Esophagus mucosa (tissue), 1 donor: ENCODE measurements around the gene HOXC6. TPM values are rescaled to one million over a fixed set of nuclear protein-coding genes. Genes with fewer than 3 reads are reported as not detected.

Source experiments
- ATAC-seq: fragments of 200-7000 bp; cut with Tn5 transposase; one replicate; pipeline ENCODE4 v1.9.1; 2020
- total RNA-seq: library from RNA; stranded (reverse); gene quantifications from one replicate; pipeline ENCODE4 v1.2.4, GENCODE V29; 2023
- donor health status: DM: yes; HTN: yes; CAD: no.

The HOXC6 gene
- total RNA-seq, 1 donor from 2014 or later, result 1.6 TPM

DNA sequence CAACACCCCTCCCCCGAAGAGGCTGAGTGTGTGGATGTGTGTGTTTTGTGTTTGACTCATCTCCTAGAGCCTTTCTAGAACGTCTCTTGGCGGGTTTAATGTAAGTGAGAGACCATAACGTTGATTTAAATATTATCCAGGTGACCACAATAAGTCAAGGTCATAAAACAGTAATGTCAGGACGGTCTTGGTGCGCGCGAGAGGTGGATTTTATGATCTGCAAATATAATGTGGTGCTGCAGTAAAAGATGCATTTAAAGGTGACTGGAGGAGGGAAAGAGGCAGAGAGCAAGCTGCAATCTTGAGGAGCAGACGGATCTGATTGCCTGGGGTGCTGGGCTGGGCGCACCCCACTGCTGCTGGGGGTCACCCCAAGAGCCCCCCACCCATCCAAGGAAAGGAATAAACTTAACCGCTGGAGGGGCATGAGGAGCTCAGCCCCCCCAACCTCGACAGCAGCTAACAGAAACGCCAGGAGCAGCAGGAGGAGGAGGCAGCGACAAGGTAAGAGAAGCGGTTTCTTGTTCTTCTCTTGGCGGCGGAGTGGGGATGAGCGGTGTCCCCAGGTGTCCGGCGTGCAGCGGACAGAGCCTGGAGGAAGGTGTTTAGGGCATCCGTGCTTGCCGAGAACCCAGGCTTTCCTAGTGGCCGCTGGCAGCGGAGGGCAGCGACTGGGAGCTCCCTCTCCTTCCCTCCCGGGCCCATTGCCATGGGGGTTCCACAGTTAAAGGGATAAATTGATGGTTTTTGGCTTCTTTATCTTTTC is 37.7 kb upstream of the HOXC6 start:
- no peak for ATAC-seq

DNA sequence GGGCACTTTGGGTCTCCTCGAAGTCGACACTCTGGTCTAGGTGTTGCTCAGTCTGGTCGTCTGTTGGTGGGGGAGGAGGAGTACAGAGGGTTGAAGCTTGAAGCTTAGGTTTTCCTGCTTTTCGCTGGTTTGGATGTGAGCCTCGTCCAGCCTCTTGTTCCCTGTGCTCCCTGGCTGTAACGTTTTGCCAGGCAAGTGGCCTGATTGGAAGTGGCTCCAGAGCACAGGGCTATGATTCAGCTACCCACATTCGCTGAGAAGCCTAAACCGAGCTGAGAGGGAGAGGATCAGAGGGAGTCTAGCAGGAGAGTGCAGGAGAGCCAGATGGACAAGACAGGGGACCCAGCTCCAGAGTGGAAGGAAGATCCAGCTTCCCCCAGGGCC is 37.2 kb upstream of the HOXC6 start:
- ATAC-seq, result no peak

DNA sequence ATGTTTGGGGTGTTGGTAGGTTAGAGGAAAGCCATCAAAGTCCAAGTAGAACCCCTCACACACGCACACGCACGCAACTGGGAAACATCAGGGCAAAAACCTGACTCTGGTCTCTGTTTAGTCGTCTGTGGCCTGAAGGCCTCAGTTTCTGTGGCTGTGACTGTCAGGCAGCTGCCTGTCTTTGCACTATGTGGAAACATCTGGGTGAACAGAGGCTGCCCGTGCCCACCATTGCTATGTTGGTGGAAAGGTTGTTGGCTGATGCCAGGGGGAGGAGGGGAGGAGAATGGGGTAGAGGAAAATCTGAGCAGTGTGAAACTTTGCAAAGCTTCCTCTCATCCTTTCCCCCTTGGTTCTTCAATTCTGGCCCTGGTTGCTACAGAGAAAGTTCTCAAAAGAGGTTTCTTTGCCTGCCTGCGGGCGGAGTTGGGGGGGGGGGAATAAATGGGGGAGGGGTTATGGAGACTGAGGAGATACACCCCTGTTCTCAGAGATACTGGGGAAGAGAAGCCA is 35.8 kb upstream of the HOXC6 start:
- ATAC-seq, result no peak

DNA sequence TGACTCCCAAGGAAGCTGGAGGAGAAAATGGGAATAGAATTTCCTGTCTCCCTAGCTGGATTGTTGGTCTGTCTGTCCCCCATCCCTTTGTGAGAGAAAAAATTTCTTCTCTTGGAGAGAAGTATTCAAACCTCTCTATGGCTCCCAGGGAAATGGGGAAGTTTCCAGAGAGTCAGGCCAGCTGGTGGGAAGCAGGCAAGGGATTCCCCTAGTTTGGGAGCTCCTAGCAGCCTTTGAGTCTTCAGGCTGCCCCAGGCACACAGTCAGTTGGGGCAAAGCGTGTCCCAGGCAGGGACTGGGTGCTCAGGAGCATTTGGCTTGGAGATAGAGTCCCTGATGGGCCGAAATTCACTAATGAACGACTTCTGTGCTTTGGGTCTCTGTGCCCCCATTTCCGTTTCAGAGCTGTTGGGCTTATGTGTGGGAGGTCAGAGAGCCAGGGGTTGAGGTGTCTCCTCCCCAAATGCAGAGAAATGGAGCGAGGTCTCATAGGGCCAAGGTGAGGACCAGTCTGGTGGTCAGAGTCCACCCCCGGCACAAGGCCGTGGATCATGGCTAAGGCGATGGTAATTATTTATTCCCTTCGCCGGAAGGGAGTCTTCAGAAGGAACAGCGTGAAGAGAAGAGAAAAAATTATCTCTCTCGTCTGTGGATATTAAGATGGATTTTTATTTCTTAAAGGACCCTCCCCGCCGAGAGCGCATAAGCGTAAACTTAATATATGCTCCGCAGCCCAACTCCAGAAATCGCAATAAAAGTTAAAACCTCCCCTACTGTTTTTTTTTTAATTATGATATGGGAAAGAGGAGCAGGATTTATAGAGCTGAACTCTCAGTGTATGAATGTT is 34.9 kb upstream of the HOXC6 start:
- no peak for ATAC-seq

DNA sequence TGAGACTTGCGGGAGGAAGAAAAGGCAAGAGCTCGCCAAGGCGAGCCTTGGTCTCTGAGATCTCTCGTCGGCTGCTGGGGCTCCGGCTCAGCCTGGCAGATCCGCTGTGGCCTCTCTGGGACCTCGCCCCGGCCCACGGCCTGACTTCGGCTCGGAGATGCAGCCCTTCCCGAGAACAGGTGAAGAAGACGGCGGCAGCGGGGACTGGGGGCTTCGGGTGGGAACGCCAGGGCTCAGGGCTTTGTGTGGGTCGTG is 34.3 kb upstream of the HOXC6 start:
- ATAC-seq, result peak; percentile 2

DNA sequence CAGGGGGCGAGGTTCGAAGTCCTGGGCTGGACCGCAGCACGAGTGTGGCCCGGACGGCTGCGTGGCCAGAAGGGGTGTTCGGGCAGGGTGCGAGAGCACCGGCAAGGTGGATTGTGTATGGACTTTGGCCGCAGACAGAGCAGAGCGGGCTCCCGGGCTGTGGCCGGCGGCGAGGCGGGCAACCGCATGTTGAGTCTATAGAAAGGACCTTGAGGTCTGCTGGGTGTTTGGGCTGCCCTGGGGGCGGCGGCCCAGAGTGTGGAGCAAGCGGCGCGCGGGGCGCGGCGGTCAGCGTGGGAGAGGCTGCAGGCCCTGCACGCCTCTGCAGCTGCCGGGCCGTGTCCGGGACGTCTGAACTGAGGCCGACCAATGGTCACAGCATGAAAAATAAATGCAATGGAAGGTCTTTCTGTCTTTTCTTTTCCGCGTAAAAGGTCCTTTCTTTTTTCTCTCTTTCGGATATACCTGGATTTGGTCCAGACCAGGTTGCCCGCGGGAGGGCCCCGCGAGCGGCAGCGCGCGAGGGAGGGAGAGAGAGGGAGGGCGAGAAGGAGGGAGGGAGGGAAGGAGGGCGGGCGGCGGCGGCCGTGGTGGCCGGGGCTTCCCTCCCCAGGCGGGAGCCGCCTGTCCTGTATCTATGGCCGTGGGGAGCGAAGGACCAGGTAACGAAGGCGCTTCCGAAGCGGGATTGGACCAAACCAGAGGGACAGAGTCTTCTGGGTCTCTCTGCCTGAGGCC is 33.8 kb upstream of the HOXC6 start:
- peak; percentile 17 for ATAC-seq

DNA sequence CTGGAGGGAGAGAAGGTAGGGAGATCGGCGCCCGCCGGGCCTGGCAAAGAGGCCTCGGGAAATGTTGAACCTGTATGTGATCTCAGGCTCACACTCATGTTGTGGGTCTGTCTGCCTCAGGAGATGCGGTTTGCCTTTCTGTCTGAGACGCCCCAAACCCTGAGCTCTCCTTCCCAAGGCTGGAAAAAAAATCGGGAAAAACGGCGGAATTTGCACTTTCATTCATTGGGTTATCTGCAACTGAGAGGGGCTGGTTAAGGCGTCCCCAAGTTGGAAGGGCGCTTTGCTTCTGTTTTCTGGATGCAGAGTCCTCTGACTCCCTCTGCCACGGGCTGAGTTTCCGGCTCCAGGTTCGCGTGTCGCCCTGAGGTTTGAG is 33.2 kb upstream of the HOXC6 start:
- peak; percentile 11 for ATAC-seq

DNA sequence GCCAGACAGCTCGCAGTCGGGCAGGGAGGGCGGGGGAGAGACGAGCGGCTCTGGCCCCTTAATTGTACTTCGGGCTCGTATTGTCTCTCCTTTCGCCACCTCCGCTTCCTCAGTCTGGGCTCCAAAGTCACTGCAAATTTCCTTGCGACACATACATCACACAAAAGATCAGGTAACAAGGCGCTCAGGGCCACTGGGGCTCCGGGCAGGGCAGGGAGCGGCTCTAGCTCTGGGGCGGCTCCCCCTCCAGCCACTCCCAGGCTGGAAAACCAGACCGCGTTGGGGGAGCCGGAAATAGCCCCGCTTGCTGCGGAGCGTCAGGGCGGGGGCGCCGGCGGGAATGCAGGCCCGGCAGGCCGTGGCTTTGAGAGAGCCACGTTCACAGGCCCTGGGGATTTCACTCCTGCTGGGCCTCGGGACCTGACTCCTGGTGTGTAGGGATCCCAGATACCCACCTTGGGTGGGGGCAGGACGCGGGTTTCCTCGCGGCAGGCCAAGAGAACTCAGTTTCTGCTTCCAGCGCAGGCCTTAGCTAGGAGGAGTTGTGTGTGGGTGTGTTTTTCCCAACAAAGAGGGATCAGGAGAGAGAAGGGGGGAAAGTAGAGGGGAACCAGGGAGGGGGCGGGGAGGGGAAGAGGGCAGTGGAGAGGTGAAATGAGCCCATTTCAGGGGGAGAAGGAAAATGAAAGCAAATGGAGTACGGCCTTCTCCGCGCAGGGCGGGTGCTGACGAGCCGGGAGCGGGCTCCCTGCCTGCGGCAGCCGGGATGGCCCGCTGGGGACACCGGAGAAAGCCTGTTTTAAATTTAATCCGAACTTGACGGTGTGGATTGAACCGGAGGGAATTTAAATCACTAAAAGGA is 32.6 kb upstream of the HOXC6 start:
- peak; percentile 75 for ATAC-seq

DNA sequence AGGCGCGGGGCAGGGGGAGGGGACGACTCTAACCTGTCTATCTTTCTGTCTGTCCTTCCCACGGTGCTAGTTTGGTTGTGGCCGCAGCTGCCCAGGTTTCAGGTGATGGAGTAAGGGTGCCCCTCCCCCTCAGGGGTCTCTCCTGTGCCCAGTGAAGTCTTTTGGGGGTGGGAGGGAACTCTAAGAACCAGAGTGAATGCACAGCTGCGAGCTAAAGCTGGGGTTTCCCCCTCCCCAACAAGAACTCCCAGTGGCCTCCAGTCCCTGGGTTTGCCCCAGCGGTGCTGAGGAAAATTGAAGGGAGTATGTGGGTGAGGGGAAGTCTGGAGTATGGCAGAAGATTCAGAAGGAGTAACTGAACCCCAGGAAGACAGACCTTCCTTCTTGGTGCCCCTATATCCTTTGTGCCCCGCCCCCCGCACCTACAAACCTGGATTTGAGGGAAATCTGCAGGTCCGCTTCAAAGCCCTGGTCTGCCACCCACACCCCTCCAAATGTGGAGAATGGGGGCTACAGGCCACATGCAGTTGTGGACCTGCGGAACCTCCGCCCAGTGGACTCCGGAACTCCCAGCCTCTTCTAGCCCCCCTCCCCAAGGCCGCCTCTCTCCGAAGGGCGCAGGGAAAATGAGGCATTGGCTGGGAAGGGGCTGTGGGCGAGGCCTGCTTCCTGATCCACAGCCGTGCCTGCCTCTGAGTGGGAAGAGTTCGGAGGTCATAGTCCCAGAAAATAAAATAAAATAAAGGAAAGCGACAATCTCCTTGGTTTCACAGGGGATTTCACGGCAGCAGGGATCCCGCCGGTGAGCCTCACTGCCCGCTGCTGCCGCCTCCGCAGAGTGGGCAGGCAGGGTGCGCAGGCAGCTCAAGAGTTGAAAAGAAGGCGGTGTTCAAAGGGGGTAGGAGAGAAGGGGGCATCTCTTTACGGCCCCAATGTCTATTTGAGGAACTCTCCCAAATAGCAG is 31.7 kb upstream of the HOXC6 start:
- no peak for ATAC-seq

DNA sequence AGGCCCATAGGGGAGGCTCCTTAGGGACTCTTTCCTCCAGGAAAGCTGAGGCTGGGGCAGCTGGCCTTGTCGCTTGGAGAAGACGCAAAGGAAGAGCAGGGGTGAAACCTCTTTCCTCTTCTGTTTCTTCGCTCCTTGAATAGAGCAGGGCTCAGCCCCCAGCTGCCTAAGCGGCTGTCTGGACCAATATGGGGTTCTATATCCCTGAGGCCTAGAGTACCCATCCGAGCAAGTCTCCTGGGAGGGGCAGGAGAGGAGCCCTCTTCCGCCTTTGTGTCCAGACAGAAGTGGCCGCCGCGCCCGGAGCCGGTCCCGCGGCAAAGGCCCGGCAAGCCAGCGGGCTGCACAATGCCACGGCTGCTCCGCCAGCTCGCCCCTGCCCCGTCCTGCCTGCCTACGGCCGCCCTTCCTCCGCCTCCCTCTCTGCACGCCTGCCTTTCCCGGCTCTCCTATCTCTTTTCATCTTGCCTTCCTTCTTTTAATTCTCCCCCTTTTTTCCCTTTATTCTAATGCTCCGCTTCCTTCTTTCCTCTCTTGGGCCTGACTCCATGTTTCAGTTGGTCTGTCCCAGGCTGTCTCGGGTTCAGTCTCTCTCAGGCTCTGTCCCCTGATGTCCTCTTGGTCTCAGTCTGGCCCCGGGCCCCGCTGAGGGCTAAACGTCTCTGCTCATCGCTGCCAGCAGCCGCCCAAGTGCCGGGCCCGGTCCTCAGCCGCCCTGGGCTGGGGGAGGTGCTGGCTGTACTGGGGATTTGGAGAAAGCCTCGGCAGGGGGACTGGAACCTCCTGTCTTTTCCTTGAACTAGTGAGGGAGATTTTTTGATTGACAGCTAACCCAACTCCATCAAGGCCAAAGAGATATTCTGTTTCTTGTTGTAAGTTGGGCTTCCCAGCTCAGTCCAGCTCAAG is 30.8 kb upstream of the HOXC6 start:
- no peak for ATAC-seq

DNA sequence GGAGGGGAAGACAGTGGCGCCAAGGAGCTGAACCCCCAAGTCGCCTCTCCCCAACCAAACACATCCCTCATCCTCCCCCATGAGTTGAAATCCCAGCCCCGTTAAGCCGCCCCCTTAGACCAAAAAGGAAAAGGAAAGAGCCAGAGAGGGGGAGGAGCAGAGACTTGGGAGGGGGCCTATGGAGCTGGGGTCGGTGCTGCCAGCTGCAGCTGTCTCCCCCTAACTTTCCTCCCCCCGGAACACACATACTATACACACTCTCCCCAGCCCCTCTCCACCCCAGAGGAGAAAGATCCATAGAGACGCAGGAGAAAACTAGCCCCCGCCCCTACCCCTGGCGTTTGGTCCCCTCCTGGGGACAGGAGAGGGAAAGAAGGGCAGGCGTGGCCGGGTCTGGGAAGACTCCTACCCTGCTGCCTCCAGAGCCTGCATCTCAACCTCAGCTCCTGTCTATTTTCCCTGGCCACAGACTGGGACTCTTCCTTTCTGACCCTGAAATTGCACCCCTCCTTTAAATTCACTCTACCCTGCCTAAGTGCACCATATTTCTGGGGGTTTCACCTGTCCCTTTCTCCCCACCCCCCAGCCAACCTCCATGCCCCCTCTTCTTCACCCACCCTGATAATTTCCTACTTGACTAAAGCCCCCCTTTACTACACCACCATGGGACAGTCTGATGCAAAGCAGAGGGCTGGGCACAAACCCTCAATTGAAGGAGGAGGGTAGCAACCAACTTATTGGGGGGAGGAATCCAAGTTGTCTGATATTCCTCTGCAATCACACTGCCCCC is 29.9 kb upstream of the HOXC6 start:
- no peak for ATAC-seq

DNA sequence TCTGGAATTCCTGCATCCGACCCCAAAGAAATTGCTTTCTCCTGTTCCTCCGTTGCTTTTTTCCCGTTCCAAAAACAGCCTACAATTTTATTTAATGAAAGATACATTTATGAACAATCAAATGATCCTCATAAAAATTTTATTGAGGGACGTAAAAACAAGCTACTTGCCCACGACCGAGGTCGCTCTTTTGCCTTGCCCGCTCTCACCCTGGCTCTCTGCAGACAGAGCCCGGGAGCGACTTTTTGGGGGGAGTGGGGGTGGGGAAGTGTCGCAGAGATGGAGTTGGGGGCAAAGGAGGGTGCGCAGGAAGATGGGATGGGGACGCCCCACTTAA is 29.4 kb upstream of the HOXC6 start:
- no peak for ATAC-seq

DNA sequence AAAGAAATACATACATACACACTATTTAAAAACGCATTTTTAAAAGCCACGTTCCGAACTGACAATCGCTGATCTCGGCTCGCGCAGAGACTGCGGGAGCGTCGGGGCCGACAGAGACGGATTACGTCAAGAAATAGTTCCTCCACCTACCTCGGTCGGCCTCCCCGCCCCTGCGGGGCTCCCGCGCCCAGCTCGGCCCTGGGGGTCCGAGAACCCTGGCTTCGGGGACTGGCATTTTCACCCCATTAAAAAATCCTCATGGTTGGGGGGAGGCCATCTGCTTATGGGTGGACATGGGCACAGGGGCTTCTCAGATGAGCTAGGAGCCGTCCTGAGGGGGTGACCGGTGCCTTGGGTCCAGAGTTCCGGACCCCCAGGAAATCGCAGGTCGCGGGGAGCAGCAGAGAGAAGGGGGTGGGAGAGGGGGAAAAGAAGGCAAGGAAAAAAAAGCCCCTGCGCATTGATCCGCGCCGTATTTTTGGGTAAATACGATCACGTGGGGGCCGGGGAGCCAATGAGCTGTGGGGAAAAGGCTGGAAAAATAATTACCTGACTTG is 28.6 kb upstream of the HOXC6 start:
- ATAC-seq, result peak; percentile 27

DNA sequence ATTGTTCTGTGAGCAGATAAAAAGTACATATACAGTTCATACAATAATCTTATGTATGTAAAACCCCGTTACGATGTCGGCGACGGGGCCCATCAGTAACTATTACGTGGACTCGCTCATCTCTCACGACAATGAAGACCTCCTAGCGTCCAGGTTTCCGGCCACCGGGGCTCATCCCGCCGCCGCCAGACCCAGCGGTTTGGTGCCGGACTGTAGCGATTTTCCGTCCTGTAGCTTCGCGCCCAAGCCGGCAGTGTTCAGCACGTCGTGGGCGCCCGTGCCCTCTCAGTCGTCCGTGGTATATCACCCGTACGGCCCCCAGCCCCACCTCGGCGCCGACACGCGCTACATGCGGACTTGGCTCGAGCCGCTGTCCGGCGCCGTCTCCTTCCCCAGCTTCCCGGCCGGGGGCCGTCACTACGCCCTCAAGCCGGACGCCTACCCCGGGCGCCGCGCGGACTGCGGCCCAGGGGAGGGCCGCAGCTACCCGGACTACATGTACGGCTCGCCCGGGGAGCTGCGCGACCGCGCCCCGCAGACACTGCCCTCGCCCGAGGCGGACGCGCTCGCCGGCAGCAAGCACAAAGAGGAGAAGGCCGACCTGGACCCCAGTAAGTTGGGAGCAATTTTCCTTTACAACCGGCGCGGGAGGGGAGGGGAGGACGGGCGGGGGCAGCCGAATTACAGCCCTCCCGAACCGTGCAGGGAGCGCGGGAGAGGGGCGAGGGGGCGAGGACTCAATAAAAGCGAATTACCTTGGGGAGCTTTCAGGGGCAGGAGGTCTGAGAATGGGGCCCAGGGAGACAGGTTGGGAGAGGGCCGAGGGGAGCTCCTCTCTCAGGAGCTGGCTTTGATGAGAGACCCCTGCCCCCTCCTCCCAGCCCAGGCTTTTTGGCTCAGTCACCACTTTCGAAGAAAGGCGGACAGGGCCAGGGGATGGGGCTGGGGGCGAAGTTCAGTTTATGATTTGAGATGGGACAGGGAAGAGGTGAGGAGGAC is 27.8 kb upstream of the HOXC6 start, which contains the start of gene HOXC9:
Gene HOXC9, plus strand, starts transcription at position 46 of the 999 bp plus-strand sequence. Its CDS starts 28 bp downstream, at position 74.
- ATAC-seq, result peak; percentile 20

DNA sequence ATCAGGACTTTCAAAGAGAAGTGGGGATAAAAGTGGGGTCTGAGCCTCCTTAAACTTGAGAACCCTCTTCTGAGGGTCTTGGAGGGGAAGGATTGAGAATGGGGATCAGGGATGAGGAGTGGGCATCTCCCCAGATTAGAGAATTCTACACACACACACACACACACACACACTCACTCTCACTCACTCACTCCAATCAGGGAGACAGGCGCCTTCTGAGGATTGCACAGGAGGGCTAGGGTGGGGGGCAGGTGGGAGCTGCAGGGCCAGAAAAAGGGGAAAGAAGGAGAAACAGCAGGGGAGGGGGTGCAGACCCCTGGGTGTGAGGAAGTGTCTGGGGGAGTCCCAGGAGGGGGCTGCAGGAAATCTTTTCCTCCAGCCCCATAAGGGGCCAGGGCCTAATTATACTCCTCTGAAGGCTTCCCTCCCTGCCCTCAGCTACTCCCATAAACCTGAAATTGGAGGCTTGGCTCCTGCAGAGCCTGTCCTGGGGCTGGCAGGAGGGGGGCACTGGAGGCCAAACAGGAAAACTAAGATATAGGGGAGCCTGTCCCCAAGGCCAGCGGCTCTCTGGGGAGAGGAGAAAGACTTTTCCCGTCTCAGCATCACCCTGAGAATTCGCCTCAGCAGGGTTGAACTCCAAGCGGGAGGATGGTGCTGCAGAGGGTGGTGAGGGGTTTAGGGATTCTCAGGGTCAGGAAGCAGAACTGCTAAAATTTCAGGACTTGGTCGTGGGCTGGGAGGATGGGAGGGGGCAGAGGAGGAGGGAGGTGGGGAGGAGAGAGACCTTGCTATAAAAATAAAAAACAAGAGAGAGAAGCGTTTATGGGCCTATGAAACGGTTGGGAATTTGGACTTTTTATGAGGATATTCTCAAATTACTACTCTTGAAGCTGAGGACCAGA is 26.7 kb upstream of the HOXC6 start:
- no peak for ATAC-seq

DNA sequence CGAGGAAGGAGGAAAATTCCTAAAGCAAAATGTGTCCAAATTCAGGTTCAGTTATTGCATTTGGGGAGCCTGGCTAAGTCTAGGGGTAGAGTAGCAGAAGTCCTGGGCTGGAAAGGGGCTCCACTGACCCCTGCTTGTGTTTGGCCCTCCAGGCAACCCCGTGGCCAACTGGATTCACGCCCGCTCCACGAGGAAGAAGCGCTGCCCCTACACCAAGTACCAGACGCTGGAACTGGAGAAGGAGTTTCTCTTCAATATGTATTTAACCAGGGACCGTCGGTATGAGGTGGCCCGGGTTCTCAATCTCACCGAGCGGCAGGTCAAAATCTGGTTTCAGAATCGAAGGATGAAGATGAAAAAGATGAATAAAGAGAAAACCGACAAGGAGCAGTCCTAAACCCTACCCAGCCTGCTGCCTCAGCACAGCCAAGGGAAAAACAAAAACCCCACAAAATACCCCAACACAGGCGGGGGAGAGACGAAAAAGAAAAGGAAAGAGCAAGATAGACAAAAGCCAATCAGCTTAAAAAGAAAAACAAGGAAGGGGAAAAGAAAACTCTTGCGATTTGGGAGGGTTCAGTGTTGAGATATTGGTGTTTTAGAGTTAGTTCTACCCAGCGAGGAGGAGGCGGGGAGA is 25.8 kb upstream of the HOXC6 start:
- ATAC-seq, result no peak
